IMR-90 (cell line): Measurements from ENCODE around the gene NPTX2.

Experiments
- BHLHE40 ChIP-seq: fragments of 150-350 bp; IDR thresholded peaks from 2 replicates; pipeline ENCODE4 v1.6.1; 2016; ENCODE audit warnings: mild to moderate bottlenecking, low read depth, low read length
- CEBPB ChIP-seq: IDR thresholded peaks from 2 replicates; pipeline ENCODE4 v1.6.1; 2012; ENCODE audit warnings: low read depth, low read length, improper control_type of control experiment
- CHD1 ChIP-seq: IDR thresholded peaks from 2 replicates; pipeline ENCODE4 v1.6.1; 2012; ENCODE audit warnings: low read depth, low read length, improper control_type of control experiment
- CTCF ChIP-seq: conservative IDR thresholded peaks from 2 replicates; pipeline ENCODE4 v1.5.1; 2012; ENCODE audit warnings: mild to moderate bottlenecking, low read depth, low read length, improper control_type of control experiment
- ELK1 ChIP-seq: fragments of 150-350 bp; IDR thresholded peaks from 2 replicates; pipeline ENCODE4 v1.6.1; 2016; ENCODE audit warnings: low read depth, mild to moderate bottlenecking, low read length, moderate library complexity, borderline replicate concordance
- MAFK ChIP-seq: IDR thresholded peaks from 2 replicates; pipeline ENCODE4 v1.6.1; 2012; ENCODE audit warnings: low read depth, low read length, improper control_type of control experiment
- MAZ ChIP-seq: IDR thresholded peaks from 2 replicates; pipeline ENCODE4 v1.6.1; 2012; ENCODE audit warnings: low read depth, mild to moderate bottlenecking, low read length, improper control_type of control experiment, moderate library complexity, borderline replicate concordance
- MXI1 ChIP-seq: IDR thresholded peaks from 2 replicates; pipeline ENCODE4 v1.6.1; 2012; ENCODE audit warnings: low read depth, mild to moderate bottlenecking, low read length, moderate library complexity, borderline replicate concordance
- POLR2A ChIP-seq: IDR thresholded peaks from 2 replicates; pipeline ENCODE4 v1.6.1; 2012; ENCODE audit warnings: mild to moderate bottlenecking, low read depth, low read length
- RCOR1 ChIP-seq: IDR thresholded peaks from 2 replicates; pipeline ENCODE4 v1.6.1; 2012; ENCODE audit warnings: mild to moderate bottlenecking, low read length, improper control_type of control experiment; ENCODE audit not compliant: insufficient replicate concordance
- RFX5 ChIP-seq: IDR thresholded peaks from 2 replicates; pipeline ENCODE4 v1.8.0; 2012; ENCODE audit warnings: low read depth, mild to moderate bottlenecking, low read length, moderate library complexity
- SMC3 ChIP-seq: fragments of 150-350 bp; IDR thresholded peaks from 2 replicates; pipeline ENCODE4 v1.6.1; 2016; ENCODE audit warnings: low read depth, mild to moderate bottlenecking, antibody characterized with exemption, low read length, moderate library complexity
- USF2 ChIP-seq: fragments of 150-350 bp; IDR thresholded peaks from 2 replicates; pipeline ENCODE4 v1.6.1; 2017; ENCODE audit warnings: mild to moderate bottlenecking, antibody characterized with exemption, low read length, low read depth

GRCh38 chr7:98598846-98599615, 18.1 kb upstream of the NPTX2 start:
- no peak for TF ChIP-seq CTCF
- TF ChIP-seq RFX5: no peak
- TF ChIP-seq RCOR1: no peak
- TF ChIP-seq POLR2A: no peak
- no peak for TF ChIP-seq CEBPB
- TF ChIP-seq MAZ: no peak
- no peak for TF ChIP-seq USF2
- TF ChIP-seq MXI1: no peak
- TF ChIP-seq MAFK: no peak
- TF ChIP-seq BHLHE40: no peak
- no peak for TF ChIP-seq ELK1
- TF ChIP-seq CHD1: no peak
- no peak for TF ChIP-seq SMC3
